ENCODE measurements around the gene ZNF334.

- TF ChIP-seq CTCF (IDR thresholded peaks at IDR 0.05): no peak
- no peak for TF ChIP-seq POLR2AphosphoS5 (IDR thresholded peaks at IDR 0.05)
- TF ChIP-seq POLR2A (IDR thresholded peaks at IDR 0.05): no peak
These were observed 39.4 kb upstream of the ZNF334 start for GRCh38 chr20:46552460-46553420.

Measured in stomach (tissue), 4 donors.